ENCODE measurements around the gene PDXP. TPM values are rescaled to one million over a fixed set of nuclear protein-coding genes. Genes with fewer than 3 reads are reported as not detected.

Gene PDXP
- total RNA-seq, 1 donor from 2014 or later: 6.7 TPM

GRCh38 chr22:37696657-37697537 lies 38.4 kb downstream of the PDXP start, which contains the start of gene TRIOBP:
TRIOBP (plus strand) TSS chr22:37697048; CDS start chr22:37701366, 4,318 bp downstream.
- peak; percentile 68 to 95 for DNase-seq (ENCODE audit: low read depth in 2 of 2)

GRCh38 chr22:37697538-37697835 lies 39.0 kb downstream of the PDXP start:
- DNase-seq (ENCODE audit: low read depth in 2 of 2): no peak

GRCh38 chr22:37701141-37701786 lies 42.7 kb downstream of the PDXP start:
- DNase-seq (ENCODE audit: low read depth in 2 of 2): no peak

DNA sequence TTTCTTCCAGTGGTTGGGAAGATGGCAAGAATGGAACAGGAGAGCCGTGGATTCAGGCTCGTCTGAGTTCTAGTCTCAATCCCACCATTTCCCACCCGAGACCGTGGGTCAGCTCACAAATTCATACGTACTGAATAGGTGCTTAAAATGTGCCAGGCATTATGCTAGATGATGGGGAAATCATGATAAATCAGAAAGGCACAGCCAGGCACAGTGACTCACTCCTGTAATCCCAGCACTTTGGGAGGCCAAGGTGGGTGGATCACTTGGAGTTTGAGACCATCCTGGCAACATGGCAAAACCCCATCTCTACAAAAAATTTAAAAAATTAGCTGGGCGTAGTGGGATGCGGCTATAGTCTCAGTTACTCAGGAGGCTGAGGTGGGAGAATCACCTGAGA lies 45.4 kb downstream of the PDXP start:
- DNase-seq (ENCODE audit: low read depth in 2 of 2): no peak

GRCh38 chr22:37704645-37705044 lies 46.1 kb downstream of the PDXP start:
- DNase-seq (ENCODE audit: low read depth in 2 of 2): no peak

DNA sequence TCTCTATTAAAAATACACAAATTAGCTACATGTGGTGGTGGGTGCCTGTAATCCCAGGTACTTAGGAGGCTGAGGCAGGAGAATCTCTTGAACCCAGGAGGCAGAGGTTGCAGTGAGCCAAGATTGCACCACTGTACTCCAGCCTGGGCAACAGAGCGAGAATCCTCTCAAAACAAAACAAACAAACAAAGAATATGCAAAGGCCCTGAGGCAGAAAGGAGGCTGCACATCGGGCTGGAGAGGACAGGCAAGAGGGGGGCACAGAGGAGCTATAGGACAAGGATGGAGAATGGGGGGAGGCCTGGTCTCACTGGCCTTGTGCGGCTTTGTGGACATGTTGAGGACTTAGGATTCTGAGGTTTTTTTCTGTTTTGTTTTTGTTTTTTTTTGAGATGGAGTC lies 46.7 kb downstream of the PDXP start:
- no peak for DNase-seq (ENCODE audit: low read depth in 2 of 2)

DNA sequence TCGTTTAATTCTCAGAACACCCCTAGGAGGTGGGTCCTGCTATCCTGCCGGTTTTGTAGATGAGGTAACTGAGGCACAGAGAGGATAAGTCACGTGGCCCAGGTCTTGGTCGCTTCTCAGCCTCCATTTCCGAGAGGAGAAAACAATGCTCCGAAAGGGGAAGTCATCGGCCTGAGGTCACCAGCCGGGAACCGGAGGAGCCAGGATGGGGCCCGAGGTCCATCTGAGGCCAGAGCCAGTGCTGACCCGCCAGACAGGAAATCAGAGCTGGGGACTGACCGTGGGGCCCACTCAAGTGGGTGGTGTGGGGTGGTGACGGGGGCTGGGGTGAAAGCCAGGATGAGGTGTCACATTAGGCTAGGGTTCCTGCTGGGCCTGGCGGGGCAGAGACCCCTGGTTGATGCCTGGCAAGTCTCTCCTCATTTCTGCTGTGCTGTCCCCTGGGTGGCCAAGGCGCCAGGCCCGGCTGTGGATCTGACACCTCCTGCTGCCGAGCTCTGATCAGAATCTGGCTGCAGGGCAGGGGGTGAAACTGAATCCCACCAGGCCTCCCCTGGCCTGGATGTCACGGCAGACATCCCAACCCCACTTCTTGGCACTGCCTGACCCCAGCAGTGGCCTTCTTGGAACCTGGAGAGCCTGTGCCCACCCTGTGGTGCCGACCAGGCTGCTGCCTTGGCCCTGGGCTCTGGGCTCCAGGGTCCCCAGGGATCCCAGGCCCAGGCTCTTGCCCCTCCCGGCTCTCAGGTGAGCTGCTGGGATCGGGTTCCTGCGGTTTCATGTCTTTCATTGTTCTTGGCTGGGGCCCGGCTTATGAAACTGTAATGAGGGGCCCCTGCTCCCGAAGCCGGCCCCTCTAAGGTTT lies 50.3 kb downstream of the PDXP start:
- DNase-seq (ENCODE audit: low read depth in 2 of 2): no peak

- DNase-seq (ENCODE audit: low read depth in 2 of 2): no peak
Observed at GRCh38 chr22:37709445-37709765, 50.9 kb downstream of the PDXP start.

DNA sequence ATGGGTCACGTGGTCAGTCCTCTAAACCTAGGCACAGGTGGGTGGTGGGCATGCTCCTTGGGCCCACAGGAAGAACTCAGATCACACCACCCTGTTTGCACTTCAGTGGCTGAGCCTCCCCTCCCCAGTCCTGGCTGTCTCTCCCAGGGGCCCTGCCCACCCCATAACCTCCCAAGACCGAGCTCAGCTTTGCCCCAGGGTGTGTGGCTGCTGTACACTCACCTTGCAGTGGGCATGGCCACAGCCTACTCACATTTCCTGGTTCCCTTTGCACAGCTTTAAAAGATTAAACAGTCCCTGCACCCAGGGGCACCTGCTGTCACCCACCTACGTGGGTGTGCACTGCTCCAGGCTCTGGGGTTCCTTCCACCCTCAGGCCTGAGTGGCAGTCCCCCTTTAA lies 52.2 kb downstream of the PDXP start:
- DNase-seq (ENCODE audit: low read depth in 2 of 2): no peak

GRCh38 chr22:37711490-37711889 lies 53.0 kb downstream of the PDXP start:
- no peak for DNase-seq (ENCODE audit: low read depth in 2 of 2)

DNA sequence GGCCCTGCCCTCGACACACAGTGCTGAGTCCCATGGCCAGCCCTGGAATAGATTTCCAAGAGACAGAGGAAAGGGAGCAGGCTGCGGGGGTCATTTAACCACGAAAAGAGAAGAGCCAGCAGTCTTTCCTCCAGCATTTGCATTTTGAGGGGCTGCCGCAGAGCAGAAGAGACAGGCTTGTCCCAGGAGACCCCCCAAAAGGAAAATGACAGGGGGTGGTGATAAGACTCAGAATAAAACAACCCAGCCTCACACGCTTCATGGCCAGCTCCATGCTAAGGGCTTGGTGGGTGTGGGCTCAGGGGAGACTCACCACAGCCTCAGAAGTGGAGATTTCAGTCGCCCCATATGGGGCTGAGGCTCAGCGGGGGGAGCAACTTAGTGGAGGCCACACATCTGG lies 55.2 kb downstream of the PDXP start:
- DNase-seq (ENCODE audit: low read depth in 2 of 2): no peak

DNA sequence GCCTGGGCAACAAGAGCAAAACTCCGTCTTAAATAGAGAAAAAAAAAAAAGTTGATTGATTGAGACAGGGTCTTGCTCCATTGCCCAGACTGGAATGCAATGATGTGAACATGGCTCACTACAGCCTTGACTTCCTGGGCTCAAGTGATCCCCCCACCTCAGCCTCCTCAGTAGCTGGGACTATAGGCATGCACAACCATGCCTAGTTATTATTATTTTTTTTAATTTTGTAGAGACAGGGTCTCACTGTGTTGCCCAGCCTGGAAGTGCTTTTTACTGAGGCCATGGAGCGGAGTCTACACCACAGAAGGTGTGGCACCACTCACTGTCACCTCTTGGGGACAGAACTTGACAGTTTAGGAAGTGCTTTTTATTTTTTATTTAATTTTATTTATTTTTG lies 56.1 kb downstream of the PDXP start:
- DNase-seq (ENCODE audit: low read depth in 2 of 2): no peak

GRCh38 chr22:37715760-37716159 lies 57.2 kb downstream of the PDXP start:
- no peak for DNase-seq (ENCODE audit: low read depth in 2 of 2)

Other genes starting within 250 kb of the PDXP start
- gene ELFN2, start 231.2 kb upstream of the PDXP start, total RNA-seq: under 0.01 TPM in 2 replicates
- gene MFNG, start 172.3 kb upstream of the PDXP start, total RNA-seq: 97.7 and 197 TPM in 2 replicates
- gene CARD10, start 139.3 kb upstream of the PDXP start, total RNA-seq: 47.9 and 55.6 TPM in 2 replicates
- gene CDC42EP1, start 98.2 kb upstream of the PDXP start, total RNA-seq: 6.8 and 14.8 TPM in 2 replicates
- not detected in 2 replicates for gene LGALS2, start 78.6 kb upstream of the PDXP start, total RNA-seq
- 42.0 and 62.8 TPM in 2 replicates for gene GGA1, start 49.9 kb upstream of the PDXP start, total RNA-seq
- gene SH3BP1, start 19.1 kb upstream of the PDXP start, total RNA-seq: 0.89 and 1.3 TPM in 2 replicates
- 3,435 and 6,925 TPM in 2 replicates for gene LGALS1, start 16.9 kb downstream of the PDXP start, total RNA-seq
- gene NOL12, start 27.6 kb downstream of the PDXP start, total RNA-seq: 15.9 and 17.6 TPM in 2 replicates
- 95.9 and 142 TPM in 2 replicates for gene TRIOBP, start 38.3 kb downstream of the PDXP start, total RNA-seq
- 16.9 and 24.6 TPM in 2 replicates for gene GCAT, start 149.2 kb downstream of the PDXP start, total RNA-seq
- gene GALR3, start 164.7 kb downstream of the PDXP start, total RNA-seq: 0.13 TPM in 1 of 2 replicates, not detected in the other
- 20.5 and 23.4 TPM in 2 replicates for gene ANKRD54, start 185.6 kb downstream of the PDXP start, total RNA-seq
- 290 and 470 TPM in 2 replicates for gene EIF3L, start 190.7 kb downstream of the PDXP start, total RNA-seq
- 21.3 and 37.3 TPM in 2 replicates for gene MICALL1, start 247.6 kb downstream of the PDXP start, total RNA-seq